HG02884 (cell line): ENCODE results near the gene NTM.

Experiments
- ATAC-seq: cut with Tn5 transposase; IDR thresholded peaks from one replicate; pipeline ENCODE4 v1.9.1; 2021; ENCODE audit warnings: mild to moderate bottlenecking, moderate library complexity; ENCODE audit not compliant: unreplicated experiment

Gene NTM

DNA sequence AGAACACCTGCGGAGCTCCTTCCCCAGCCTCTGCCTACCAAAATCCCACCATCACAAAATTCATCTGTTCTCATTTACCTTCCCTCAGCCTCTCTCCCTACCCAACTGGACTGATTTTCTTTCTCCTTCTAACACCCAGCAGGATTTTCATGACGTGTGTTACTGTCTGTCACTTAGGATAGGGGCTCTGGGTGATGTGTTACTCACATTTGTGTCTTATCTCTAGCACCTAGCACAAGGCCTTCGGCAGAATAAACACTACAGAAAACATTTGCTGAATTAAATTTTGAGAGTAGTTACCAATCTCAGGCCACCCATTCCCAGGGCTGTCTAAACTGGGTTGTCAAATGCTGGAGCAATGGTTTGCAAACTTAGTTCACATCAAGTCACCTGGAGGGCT is 88.0 kb downstream of the NTM start:
- no peak for ATAC-seq

DNA sequence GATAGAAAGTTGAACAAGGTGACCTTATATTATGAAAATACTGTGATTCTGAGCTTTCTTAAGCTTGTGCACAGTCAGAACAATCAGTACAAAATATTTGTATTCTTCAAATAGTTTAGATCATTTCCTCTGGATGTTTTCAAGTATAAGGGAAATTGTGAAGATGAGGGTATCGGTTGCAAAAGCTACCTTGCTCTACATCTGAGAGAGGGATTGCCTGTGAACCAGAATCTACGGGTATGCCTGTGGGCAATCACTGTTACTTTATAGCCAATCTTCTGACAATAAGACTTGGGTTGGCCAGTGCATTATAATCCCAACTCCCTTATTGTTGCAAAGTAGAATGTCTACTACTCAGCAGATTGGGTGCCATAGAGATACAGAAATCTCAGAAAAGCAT is 90.5 kb downstream of the NTM start:
- ATAC-seq: no peak

DNA sequence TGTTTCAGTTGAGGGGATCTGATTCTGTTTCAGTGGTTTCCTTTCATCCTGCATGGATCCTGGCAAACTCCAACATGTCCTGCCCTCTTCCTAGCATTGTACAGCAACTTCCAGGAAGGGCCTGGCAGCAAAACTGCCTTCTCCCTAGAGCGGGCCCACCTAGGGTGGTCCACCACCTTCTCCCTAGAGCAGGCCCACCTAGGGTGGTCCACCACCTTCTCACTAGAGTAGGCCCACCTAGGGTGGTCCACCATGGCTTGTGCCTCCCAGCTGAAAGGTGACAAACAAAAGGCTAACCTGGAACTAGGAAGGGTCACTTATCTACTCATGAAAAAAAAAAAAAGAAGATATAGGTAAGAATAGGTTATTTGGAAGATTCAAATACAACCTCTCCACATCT is 92.2 kb downstream of the NTM start:
- ATAC-seq: no peak

DNA sequence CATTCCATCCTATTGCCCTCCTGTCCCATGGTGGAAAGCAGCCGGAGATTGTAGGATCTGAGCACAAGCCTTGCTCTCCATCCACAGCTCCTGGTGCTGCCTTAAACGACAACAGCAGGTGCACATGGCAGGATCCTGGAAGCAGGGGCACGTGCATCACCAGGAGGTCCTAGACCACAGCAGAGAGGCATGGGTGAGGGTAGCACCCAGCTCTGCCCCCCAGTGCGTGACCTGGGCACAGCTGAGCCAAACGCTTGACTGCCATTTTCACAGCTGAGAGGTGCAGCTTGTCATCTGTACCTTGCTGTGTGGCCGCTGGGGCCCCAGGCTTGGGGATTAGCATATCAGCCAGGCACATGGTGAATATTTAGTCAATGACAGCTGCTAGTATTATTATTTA is 92.7 kb downstream of the NTM start:
- ATAC-seq: no peak

DNA sequence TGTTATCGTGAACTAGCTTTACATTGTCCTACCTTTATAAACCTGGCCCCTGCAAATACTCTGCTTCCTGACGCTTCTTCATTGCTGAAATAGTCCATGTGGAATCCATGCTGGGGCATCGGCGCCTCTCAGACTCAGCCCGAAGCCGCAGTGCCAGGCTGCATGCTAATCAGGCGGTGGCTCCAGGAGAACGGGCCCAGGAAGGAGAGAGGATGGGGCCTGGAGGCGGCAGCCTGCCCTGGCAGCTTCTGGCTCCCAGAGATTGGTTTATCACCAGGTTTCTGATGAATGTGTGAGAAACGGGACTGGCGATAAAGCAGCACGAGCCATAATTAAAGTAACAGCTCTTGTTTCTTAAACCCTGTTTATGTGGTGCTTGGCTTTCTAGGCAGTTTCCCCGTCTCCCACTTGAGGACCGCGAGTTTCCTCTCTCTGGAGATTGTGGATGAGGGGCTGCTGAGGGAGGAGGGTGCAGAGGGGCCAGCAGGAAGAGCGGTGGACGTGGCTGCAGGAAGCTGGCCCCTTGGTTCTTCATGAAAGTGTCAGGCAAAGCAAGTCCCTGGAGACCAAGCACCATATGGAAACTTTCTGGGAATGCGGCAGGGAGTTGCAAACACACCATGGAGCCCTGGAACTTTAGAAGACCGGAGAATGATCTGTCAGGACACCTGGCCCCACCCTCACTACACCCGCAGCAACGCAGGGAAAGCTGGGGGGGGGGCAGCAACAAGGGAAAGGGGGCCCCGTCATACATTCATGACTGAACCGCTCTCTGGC is 93.4 kb downstream of the NTM start:
- ATAC-seq: no peak

DNA sequence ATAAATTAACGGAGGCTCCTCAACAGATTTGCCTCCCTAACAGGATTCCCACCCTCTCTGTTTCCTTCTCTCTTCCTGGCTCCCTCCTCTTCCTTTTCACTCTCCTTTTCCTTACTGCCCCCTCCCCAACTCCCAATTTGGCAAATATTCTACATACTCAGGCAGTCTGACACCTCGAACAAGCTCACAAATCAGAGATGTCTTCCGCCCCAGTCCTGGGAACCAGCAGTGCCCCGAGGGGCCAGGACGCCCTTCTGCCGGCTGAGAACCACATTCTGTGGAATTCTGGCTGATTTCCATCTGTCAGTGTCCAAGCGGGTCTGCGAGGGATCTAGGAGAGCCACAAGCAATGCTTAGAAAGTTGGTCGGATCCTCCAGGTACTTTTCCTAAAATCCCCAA is 94.0 kb downstream of the NTM start:
- no peak for ATAC-seq

DNA sequence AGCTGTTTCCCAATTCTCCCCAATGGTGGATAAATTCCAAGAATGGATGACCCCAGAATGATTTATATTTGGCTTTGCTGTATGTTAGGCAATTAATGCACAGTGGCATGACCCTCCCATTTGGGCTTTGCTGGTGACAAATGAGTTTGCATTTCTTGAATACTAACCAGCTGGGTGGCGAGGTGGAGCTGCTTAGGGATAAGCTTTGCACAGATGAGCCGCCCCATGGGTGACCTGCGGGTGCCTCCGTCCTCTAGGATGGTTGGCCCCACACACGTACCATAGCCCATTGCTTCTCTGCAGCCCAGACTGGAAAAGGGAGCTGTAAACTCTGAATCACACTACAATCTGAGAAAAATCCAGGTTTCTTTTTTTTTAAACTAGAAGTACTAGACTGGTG is 94.6 kb downstream of the NTM start:
- ATAC-seq: no peak

DNA sequence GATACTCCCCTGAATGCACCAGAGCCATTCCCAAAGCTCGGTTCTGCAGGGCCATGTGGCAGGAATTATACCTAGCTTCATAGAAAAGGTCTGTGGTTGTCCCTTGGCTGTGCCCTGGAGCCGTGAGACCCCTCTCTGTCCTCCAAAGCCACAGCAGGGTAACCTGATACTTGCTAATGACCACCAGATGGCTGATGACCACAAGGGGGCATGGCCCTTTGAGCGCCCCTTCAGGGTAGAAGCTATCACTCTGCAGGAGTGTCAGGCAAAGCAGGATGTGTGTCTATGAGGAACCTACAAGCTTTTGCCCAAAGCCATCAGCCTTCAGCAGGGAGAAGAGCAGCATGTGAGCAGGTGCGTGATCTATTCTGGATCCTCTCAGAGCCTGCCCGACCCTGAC is 95.3 kb downstream of the NTM start:
- no peak for ATAC-seq

DNA sequence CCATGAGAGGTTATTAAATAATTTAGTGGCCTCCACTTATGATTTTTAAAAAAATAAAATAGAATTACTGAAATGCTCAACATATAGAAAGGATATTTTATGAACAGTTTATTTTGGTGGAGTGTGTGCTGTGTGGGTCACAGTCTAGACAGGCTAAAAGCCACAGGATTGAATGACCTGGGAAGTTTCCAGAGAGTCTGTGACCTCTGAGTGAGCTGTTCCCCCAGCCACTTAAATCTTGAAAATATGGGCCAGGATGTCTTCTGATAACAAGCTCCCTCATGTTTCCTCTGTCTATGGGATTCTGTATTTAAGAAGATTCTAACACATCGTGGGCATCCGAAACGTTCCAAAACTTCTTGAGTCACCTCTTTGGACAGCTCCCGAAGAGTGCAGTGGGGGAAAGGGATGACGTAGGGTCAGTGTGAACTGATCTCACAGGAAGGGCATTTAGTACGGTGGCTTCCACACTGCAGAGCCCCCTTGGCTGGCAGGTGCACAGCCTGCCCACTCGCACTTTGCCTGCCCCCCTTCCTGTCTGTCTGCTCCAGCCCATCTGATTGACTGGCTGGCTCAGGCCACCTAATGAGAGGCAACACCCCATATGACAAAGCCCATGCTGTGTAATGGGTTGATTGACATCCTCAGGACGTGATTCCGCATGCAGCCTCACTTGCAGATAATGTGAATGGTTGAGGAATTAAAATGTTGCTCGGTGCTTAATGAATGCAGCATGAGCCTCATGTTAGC is 97.4 kb downstream of the NTM start:
- no peak for ATAC-seq

DNA sequence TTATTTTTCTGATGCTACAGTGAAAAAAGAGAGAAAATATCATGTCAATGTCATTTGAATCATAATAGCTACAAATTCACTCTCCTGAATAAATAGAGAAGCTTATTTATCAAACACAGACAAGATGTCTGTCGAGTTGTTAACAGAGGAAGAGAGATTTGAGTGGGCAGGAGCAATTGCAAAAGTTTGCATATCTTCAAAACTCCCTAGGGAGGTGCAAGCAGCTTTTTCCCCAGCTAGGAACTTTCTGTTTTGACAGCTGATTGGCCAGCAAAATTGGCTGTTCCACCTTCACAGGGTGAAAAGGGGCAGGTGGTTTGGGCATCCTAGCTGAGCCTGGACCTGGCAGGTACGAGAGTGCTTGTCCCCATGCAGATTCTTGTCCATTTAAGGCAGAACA is 98.2 kb downstream of the NTM start:
- ATAC-seq: no peak

DNA sequence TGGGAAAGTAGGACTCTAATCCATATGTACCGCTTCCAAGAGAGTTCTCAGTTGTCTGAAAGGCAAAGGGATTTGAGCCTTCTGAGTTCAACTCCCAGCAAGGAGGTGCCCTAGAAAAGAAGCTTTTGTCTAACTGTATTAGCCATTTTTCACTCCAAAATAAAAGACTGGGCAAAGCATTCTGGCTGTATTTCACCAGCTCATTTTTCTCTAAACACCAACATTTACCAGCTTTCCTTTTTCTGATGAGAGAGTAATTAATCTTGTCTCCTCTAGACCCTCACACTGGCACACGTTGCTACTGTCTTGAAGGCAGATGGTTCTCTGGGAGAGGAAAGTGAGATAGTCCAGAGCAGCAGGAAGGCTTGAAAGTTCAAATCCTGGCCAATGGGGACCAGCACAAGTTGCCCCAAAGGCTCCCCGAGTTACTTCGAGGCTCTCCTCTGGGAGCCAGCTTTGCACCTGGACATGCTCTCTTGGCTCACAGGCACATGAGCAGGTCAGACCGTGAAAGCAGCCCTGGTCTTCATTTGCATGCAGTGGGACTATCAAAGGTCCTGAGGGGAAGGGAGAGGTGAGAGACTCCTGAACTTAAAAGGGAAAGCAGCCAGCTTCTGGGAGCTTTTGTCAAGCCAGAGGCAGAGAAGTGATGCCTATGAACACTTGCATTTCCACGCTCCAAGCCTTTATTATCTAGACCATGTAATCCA is 100.0 kb downstream of the NTM start:
- no peak for ATAC-seq

DNA sequence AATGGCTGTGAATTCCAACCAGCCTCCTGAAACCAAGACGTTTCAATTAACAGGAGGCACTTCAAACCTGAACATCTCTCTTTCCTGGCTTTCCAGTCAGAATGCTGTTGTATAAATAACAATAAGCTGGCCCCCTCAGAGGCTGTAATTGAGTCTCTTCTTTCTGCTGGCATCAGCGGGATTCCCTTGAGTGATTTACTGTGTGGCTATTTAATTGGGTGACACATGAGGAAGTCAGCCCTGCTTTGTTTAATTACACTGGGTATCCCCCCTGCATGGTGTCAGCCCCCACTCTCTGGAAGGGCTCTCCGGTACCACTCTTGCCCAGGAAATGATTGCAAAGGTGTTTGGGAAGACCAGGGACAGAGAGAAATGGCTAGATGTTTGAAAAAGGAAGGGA is 101.6 kb downstream of the NTM start:
- ATAC-seq: no peak

DNA sequence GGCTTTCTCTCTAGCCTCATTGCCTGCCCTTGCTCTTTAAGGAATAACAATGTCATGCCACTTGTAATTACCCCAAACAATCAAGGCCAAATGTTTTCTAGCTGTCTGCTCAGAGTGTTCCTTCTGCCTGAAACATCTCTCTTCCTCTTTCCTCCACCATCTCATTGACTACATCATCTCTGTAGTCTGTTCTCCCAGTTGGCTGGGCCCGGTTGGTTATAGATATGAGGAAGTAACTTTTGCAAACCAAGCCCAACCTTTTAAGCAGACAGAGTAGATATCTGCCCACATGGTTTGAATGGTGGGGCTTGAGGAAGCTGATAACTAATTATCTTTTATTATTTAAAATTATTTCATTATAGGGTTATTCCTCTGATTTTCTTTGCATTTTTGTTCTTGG is 104.5 kb downstream of the NTM start:
- no peak for ATAC-seq

DNA sequence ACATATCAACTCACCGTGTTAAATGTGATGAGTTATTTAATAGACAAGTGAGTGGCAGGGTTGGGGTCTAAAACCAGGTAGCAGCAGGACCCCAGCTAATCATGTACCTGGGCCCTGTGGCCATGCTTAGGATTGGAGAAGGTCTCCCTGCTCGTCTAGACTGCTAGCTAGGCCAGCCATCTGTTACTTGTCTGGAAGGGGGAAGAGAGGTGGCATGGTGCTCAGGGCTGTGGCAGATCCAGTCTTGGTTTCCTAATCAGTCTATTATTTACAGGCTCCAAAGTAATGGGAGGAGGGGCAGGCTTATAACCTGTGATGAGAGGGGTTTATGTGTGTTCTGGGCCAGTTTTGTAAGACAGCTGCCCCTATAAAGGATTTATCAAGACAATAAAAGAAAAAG is 105.9 kb downstream of the NTM start:
- ATAC-seq: no peak

DNA sequence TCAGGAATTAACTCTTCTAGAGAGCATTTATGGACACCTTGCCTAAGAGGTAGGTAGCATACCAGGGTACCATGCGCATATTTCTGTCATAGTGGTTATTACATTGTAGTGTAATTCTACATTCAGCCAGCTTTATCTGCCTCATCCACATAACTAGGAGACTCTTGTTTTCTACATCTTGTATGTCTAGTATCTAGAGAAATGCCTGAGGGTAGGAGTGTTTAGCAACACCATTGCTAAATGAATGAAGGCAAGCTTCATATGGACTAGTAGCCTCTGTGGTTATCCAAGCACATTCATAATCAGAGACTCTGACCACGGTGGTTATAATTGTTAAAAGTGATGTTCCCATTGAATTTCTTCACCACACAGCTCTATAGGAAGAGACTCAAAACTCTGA is 107.9 kb downstream of the NTM start:
- ATAC-seq: no peak

DNA sequence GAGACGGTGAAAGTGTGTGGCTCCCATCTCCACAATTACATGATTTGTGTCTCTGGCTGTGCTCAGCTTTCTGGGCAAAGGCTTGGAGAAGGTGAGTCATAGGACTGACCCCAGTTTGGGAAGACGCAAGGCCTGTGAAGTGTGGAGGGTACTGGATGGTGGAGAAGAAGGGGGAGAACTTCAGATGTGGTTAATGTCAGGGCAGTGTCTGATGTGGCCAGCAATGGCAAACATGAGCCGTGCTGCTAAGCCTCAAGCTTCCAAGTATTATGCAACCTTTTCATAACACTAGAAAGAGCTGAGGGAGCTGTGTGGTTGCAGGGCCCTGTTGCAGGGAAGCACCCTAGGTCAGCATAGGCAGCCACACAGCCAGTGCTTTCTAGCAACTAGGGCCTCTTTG is 110.9 kb downstream of the NTM start:
- no peak for ATAC-seq

DNA sequence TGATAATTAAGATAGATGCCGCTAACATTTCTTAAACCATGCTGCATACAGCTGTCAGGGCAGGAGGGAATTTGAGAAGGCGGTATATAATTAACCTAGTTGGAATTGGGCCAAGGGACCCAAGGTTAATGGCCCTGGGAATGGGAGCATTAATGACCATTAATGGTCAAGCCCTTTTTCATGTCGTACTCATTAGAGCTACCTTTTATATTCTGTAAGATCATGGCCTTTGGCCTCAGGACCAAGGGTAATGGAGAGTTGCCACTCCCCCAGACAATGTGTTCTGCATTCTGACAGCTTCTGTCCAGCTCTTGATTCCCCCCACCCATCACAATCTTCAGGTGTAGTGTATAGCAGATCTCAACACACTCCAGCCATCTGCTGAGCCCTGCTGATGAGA is 111.6 kb downstream of the NTM start:
- ATAC-seq: no peak

DNA sequence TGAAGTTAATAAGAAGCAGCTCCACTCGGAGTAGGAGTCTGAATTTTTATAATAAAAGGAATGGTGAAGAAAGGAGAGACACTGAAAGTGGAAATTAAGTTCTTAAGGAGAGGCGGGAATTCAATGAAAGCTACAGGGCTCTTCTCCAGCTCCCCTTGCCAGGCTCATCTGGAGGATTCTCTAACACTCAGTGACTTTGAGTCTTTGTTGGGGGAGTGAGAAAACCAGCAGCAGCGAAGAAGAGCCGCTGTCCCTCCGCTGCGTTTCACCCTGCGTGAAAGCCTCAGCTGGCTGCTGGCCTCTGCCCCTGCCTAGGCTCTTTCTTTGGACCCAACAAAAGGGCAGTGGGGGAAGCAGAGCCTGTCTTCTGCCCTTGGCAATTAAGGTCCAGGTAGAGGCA is 113.0 kb downstream of the NTM start:
- ATAC-seq: no peak

DNA sequence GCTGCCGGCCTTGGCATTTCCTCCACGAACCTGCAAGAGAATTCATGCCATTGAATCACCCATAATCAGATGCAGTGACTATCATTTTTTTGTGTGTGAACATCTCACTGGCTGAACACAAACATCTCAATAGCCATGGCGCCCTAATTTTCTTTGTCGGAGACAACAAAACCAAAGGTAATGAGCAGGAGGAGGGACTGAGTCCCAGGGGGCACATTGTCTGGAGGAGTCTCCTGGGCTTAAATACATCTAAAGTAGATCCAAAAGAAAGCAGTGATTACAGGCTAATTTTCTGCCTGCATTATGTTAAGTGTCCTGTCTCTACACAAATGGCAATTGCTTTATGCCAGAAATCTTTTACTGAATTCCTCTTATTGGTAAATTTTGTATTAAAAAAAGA is 113.5 kb downstream of the NTM start:
- no peak for ATAC-seq

DNA sequence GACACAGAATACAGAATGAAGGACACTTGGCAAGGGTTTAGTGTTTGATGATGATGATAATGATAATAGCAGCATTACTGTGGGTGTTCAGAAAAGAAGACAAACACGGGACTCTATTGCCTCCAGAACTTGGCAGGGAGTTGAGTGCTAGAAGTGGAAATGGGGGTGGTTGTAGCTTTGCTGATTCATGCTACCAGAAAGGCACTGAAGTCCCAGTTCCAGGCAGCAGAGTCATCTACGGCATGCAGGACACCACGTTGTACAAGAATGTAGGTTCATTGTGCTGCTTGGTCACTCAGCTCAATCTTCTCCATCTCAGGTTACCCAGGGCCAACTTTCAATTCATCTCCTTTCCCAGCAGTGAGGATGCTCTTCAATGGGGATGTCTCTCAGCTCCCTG is 115.7 kb downstream of the NTM start:
- no peak for ATAC-seq

DNA sequence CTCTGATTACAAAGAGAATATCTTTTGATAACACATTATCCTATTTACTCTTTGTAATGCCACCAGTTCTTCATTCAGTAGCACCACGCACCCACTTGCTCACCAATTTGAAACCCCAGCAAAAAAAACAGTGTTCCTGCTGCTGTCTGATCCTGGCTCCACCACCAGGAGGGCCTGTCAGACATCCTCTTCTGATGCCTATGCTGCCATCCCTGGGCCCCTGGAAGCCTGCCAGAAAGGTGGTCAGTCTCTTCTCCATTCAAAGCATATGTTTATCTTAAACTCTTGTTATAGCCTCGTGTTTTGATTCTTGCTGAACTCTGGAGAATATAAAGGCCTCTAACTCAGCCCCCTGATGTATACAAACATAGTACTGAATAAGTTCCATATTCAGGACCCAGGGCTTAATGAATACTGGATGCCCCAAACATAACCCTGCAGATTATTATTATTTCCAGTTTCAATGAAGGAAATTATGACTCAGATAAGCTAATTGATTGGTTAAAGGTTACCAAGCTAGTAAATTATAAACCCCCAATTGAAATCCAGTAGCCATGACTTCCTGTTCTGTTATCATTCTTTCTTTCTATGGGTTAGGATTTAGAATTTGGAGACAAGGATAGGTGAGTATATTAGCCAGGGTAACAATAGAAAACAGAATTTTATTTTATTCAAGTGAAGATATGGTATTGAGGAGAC is 116.7 kb downstream of the NTM start:
- ATAC-seq: no peak
